ENCODE results near the gene GOLGA1. TPM values are rescaled to one million over a fixed set of nuclear protein-coding genes. Genes with fewer than 3 reads are reported as not detected.

The GOLGA1 gene
- total RNA-seq, 1 experiment from 2014 or later: 22.8 TPM

- POLR2A ChIA-PET: interaction anchor here (1.0 to 15.3 kb wide), 7 partner anchors 7 to 89 kb away, joined by 3 to 299 read pairs (median 10); partner anchors contain the start of genes ARPC5L, NR6A1, OLFML2A and RPL35
- TF ChIP-seq CTCF (IDR thresholded peaks at IDR 0.05; ENCODE audit: unreplicated experiment): no peak
- CTCF ChIA-PET: interaction anchor here (0.6 to 29.4 kb wide), 16 partner anchors 8 to 1416 kb away, joined by 3 to 927 read pairs (median 5); partner anchors contain the start of genes NR6A1 and OLFML2A
- peaks cover 44% of the 10 kb centered on the region for H3K36me3 Mint-ChIP-seq (ENCODE audit: insufficient read depth, unreplicated experiment)
- no peaks in the 10 kb centered on the region for H3K9me3 Mint-ChIP-seq (ENCODE audit: unreplicated experiment)
- DNase-seq (ENCODE audit: unreplicated experiment): no peak
- intact Hi-C loops (cut with micrococcal nuclease): no loop called here
- no peaks in the 10 kb centered on the region for H3K27me3 Mint-ChIP-seq (ENCODE audit: insufficient read depth, unreplicated experiment)
- no peak overlapping the region for H3K27ac Mint-ChIP-seq (ENCODE audit: low read depth, unreplicated experiment)
- H3K4me3 Mint-ChIP-seq (ENCODE audit: unreplicated experiment): no peak overlapping the region
- H3K4me1 Mint-ChIP-seq (ENCODE audit: insufficient read depth, unreplicated experiment): peaks cover 13% of the 10 kb centered on the region
- no TSS peak for BruUV-seq (replicated peaks)
These were observed 85.3 kb downstream of the GOLGA1 start for GRCh38 chr9:124855566-124855943.

GRCh38 chr9:124854822-124855221 lies 86.1 kb downstream of the GOLGA1 start:
- peaks cover 37% of the 10 kb centered on the region for H3K36me3 Mint-ChIP-seq (ENCODE audit: insufficient read depth, unreplicated experiment)
- POLR2A ChIA-PET: interaction anchor here (0.6 to 15.3 kb wide), 7 partner anchors 8 to 81 kb away, joined by 3 to 299 read pairs (median 11); partner anchors contain the start of genes ARPC5L, NR6A1, OLFML2A and RPL35
- CTCF ChIA-PET: interaction anchor here (0.6 to 29.4 kb wide), 15 partner anchors 9 to 1416 kb away, joined by 3 to 927 read pairs (median 4); partner anchors contain the start of genes NR6A1 and OLFML2A
- no peak overlapping the region for H3K27ac Mint-ChIP-seq (ENCODE audit: low read depth, unreplicated experiment)
- no TSS peak for BruUV-seq (replicated peaks)
- H3K4me1 Mint-ChIP-seq (ENCODE audit: insufficient read depth, unreplicated experiment): peaks cover 6% of the 10 kb centered on the region
- H3K4me3 Mint-ChIP-seq (ENCODE audit: unreplicated experiment): no peak overlapping the region
- intact Hi-C loops (cut with micrococcal nuclease): loop anchor here (5.0 kb wide), 1 partner anchor 43 kb away; no protein-coding TSS in a partner anchor
- no peaks in the 10 kb centered on the region for H3K27me3 Mint-ChIP-seq (ENCODE audit: insufficient read depth, unreplicated experiment)
- no peak for DNase-seq (ENCODE audit: unreplicated experiment)
- H3K9me3 Mint-ChIP-seq (ENCODE audit: unreplicated experiment): no peaks in the 10 kb centered on the region
- TF ChIP-seq CTCF (IDR thresholded peaks at IDR 0.05; ENCODE audit: unreplicated experiment): no peak

- no TSS peak for BruUV-seq (replicated peaks)
- CTCF ChIA-PET: interaction anchor here (0.7 to 29.4 kb wide), 19 partner anchors 10 to 97 kb away, joined by 3 to 927 read pairs (median 15); partner anchors contain the start of genes NR6A1 and OLFML2A
- H3K27ac Mint-ChIP-seq (ENCODE audit: low read depth, unreplicated experiment): no peak overlapping the region
- no peak for DNase-seq (ENCODE audit: unreplicated experiment)
- H3K27me3 Mint-ChIP-seq (ENCODE audit: insufficient read depth, unreplicated experiment): no peaks in the 10 kb centered on the region
- intact Hi-C loops (cut with micrococcal nuclease): loop anchor here (5.0 kb wide), 1 partner anchor 42 kb away; no protein-coding TSS in a partner anchor
- H3K4me3 Mint-ChIP-seq (ENCODE audit: unreplicated experiment): no peak overlapping the region
- TF ChIP-seq CTCF (IDR thresholded peaks at IDR 0.05; ENCODE audit: unreplicated experiment): no peak
- peaks cover 6% of the 10 kb centered on the region for H3K4me1 Mint-ChIP-seq (ENCODE audit: insufficient read depth, unreplicated experiment)
- H3K36me3 Mint-ChIP-seq (ENCODE audit: insufficient read depth, unreplicated experiment): peaks cover 30% of the 10 kb centered on the region
- POLR2A ChIA-PET: interaction anchor here (0.7 to 15.3 kb wide), 8 partner anchors 9 to 81 kb away, joined by 3 to 299 read pairs (median 11); partner anchors contain the start of genes ARPC5L, NR6A1, OLFML2A and RPL35
- no peaks in the 10 kb centered on the region for H3K9me3 Mint-ChIP-seq (ENCODE audit: unreplicated experiment)
These were observed 86.7 kb downstream of the GOLGA1 start for GRCh38 chr9:124854161-124854560.

GRCh38 chr9:124853605-124854143 lies 87.2 kb downstream of the GOLGA1 start:
- Mint-ChIP-seq H3K9me3 (ENCODE audit: unreplicated experiment) (no peaks in the 10 kb centered on the region), H3K4me1 (ENCODE audit: insufficient read depth, unreplicated experiment) (peaks cover 6% of the 10 kb centered on the region), H3K4me3 (ENCODE audit: unreplicated experiment) (peak overlapping the region; percentile 54), H3K36me3 (ENCODE audit: insufficient read depth, unreplicated experiment) (peaks cover 26% of the 10 kb centered on the region), H3K27me3 (ENCODE audit: insufficient read depth, unreplicated experiment) (no peaks in the 10 kb centered on the region), H3K27ac (ENCODE audit: low read depth, unreplicated experiment) (no peak overlapping the region)
- ChIA-PET CTCF (interaction anchor here (0.6 to 29.4 kb wide), 25 partner anchors 11 to 399 kb away, joined by 3 to 927 read pairs (median 6); partner anchors contain the start of genes NR6A1 and OLFML2A), POLR2A (interaction anchor here (0.7 to 15.3 kb wide), 10 partner anchors 9 to 80 kb away, joined by 3 to 299 read pairs (median 6); partner anchors contain the start of genes ARPC5L, NR6A1, OLFML2A and RPL35)
- no peak for DNase-seq (ENCODE audit: unreplicated experiment)
- intact Hi-C loops (cut with micrococcal nuclease): loop anchor here (1.0 to 5.0 kb wide), 4 partner anchors 41 to 141 kb away; no protein-coding TSS in a partner anchor
- no peak for TF ChIP-seq CTCF (IDR thresholded peaks at IDR 0.05; ENCODE audit: unreplicated experiment)
- no TSS peak for BruUV-seq (replicated peaks)

Measured in MCF 10A (cell line).